NCI-H748 (cell line): ENCODE data around the gene INPP4A.

Source experiments
- DNase-seq: peaks from one replicate; lab custom pipeline; 2025; ENCODE audit not compliant: unreplicated experiment; lab: John Stamatoyannopoulos, UW

The INPP4A gene

GRCh38 chr2:98474979-98475632, 30.4 kb downstream of the INPP4A start:
- no peak for DNase-seq

- DNase-seq: peak; percentile 13
Observed at GRCh38 chr2:98476192-98476868, 31.7 kb downstream of the INPP4A start.

- DNase-seq: no peak
Observed at GRCh38 chr2:98477036-98477435, 32.4 kb downstream of the INPP4A start.

- DNase-seq: no peak
Observed at GRCh38 chr2:98477506-98477905, 32.8 kb downstream of the INPP4A start.

GRCh38 chr2:98478088-98478551, 33.5 kb downstream of the INPP4A start:
- no peak for DNase-seq

- no peak for DNase-seq
Observed at GRCh38 chr2:98478907-98479306, 34.2 kb downstream of the INPP4A start.

- no peak for DNase-seq
Observed at GRCh38 chr2:98479371-98479770, 34.7 kb downstream of the INPP4A start.

GRCh38 chr2:98479959-98480524, 35.4 kb downstream of the INPP4A start:
- peak; percentile 17 for DNase-seq

- no peak for DNase-seq
Observed at GRCh38 chr2:98480598-98480997, 35.9 kb downstream of the INPP4A start.

- DNase-seq: no peak
Observed at GRCh38 chr2:98482362-98482761, 37.7 kb downstream of the INPP4A start.

GRCh38 chr2:98483257-98483861, 38.7 kb downstream of the INPP4A start:
- DNase-seq: no peak

- no peak for DNase-seq
Observed at GRCh38 chr2:98484121-98484557, 39.5 kb downstream of the INPP4A start.

GRCh38 chr2:98484652-98485452, 40.2 kb downstream of the INPP4A start:
- no peak for DNase-seq

- no peak for DNase-seq
Observed at GRCh38 chr2:98485453-98485755, 40.7 kb downstream of the INPP4A start.

- DNase-seq: no peak
Observed at GRCh38 chr2:98486374-98486981, 41.8 kb downstream of the INPP4A start.

- no peak for DNase-seq
Observed at GRCh38 chr2:98487101-98487805, 42.6 kb downstream of the INPP4A start.

GRCh38 chr2:98487806-98488189, 43.1 kb downstream of the INPP4A start:
- DNase-seq: peak; percentile 12

- no peak for DNase-seq
Observed at GRCh38 chr2:98488252-98488651, 43.6 kb downstream of the INPP4A start.

- no peak for DNase-seq
Observed at GRCh38 chr2:98489486-98489885, 44.8 kb downstream of the INPP4A start.
